H1 (cell line): Measurements from ENCODE around the gene SPATS1. TPM values are rescaled to one million over a fixed set of nuclear protein-coding genes. Genes with fewer than 3 reads are reported as not detected.

Experiments used
- CTCF ChIA-PET: fragments of 300-600 bp; sonication (Branson Sonifier 250); formaldehyde crosslinking; loops from one replicate; lab custom pipeline; 2021; ENCODE audit not compliant: partially characterized antibody; lab: Charles Lee
- POLR2A ChIA-PET: fragments of 300-600 bp; sonication (Branson Sonifier 250); formaldehyde crosslinking; loops from one replicate; lab custom pipeline; 2021; ENCODE audit warnings: inconsistent platforms; ENCODE audit not compliant: partially characterized antibody; lab: Charles Lee
- DNase-seq, 2 experiments: peaks; one replicate each; pipeline versions ENCODE4 v3.0.0 to v3.0.0-alpha.2; 2010 to 2022; ENCODE audit warnings: low spot score in 2 of 2, low read depth in 1 of 2, mixed read lengths in 1 of 2
- FAIRE-seq: peaks from 2 replicates; lab custom pipeline; 2011; peaks lifted over from hg19 to GRCh38; lab: Jason Lieb, UNC
- H2AFZ ChIP-seq: 2 replicates; pipeline ENCODE4 v1.8.1; 2012; ENCODE audit warnings: low read length, inconsistent platforms
- H2AK5ac ChIP-seq: 2 replicates; pipeline ENCODE4 v1.6.1; 2013; ENCODE audit warnings: low read depth, low read length
- H2BK120ac ChIP-seq: replicated peaks from 2 replicates; pipeline ENCODE3; 2013; ENCODE audit warnings: low read depth, low read length, inconsistent platforms
- H2BK12ac ChIP-seq: 2 replicates; pipeline ENCODE4 v1.6.1; 2013; ENCODE audit warnings: low read depth, low read length
- H2BK15ac ChIP-seq: 2 replicates; pipeline ENCODE4 v1.6.1; 2013; ENCODE audit warnings: low read length
- H2BK20ac ChIP-seq: 2 replicates; pipeline ENCODE4 v1.6.1; 2013; ENCODE audit warnings: low read length
- H2BK5ac ChIP-seq: 2 replicates; pipeline ENCODE4 v1.6.1; 2013; ENCODE audit warnings: low read depth, low read length
- H3K14ac ChIP-seq: 2 replicates; pipeline ENCODE4 v1.6.1; 2013; ENCODE audit warnings: inconsistent platforms; ENCODE audit not compliant: insufficient read length
- H3K18ac ChIP-seq: 2 replicates; pipeline ENCODE4 v1.6.1; 2013; ENCODE audit warnings: low read length; ENCODE audit errors: extremely low read depth
- H3K23ac ChIP-seq: 2 replicates; pipeline ENCODE4 v1.6.1; 2013; ENCODE audit warnings: inconsistent platforms; ENCODE audit not compliant: insufficient read length
- H3K23me2 ChIP-seq: 2 replicates; pipeline ENCODE4 v1.6.1; 2013; ENCODE audit warnings: low read depth, low read length
- H3K27ac ChIP-seq: 2 replicates; pipeline ENCODE4 v1.6.1; 2011; ENCODE audit warnings: low read depth, low read length, inconsistent platforms
- H3K27me3 ChIP-seq, 4 experiments: replicated peaks in 1 of 4; 1 replicate in 1 of 4; 2 replicates in 3 of 4; pipeline versions ENCODE4 v1.6.1 to v1.8.1; 2011 to 2013; ENCODE audit warnings: low read length in 3 of 4, mild to moderate bottlenecking in 3 of 4, inconsistent platforms in 2 of 4, mixed read lengths in 2 of 4, moderate library complexity in 1 of 4; ENCODE audit not compliant: control insufficient read depth in 3 of 4, insufficient read depth in 3 of 4; ENCODE audit errors: extremely low read depth in 1 of 4
- H3K36me3 ChIP-seq, 4 experiments: 2 replicates each; pipeline versions ENCODE4 v1.6.1 to v1.8.1; 2011 to 2013; ENCODE audit warnings: mild to moderate bottlenecking in 4 of 4, low read length in 3 of 4, moderate library complexity in 2 of 4, control low read depth in 1 of 4, inconsistent platforms in 1 of 4; ENCODE audit not compliant: insufficient read depth in 4 of 4, control insufficient read depth in 2 of 4
- H3K4ac ChIP-seq: replicated peaks from 2 replicates; pipeline ENCODE3; 2013; ENCODE audit warnings: low read length, low read depth, mixed read lengths, inconsistent platforms; ENCODE audit not compliant: insufficient read length
- H3K4me1 ChIP-seq, 4 experiments: replicated peaks in 1 of 4; 1 replicate in 1 of 4; 2 replicates in 3 of 4; pipeline versions ENCODE4 v1.6.1 to v1.8.1; 2011 to 2013; ENCODE audit warnings: low read length in 3 of 4, inconsistent platforms in 2 of 4, mixed read lengths in 1 of 4; ENCODE audit not compliant: insufficient read depth in 4 of 4, control insufficient read depth in 3 of 4
- H3K4me2 ChIP-seq, 2 experiments: 2 replicates each; pipeline versions ENCODE4 v1.6.1 to v1.8.1; 2011 to 2013; ENCODE audit warnings: low read depth in 2 of 2, low read length in 2 of 2, control low read depth in 1 of 2, inconsistent platforms in 1 of 2, mild to moderate bottlenecking in 1 of 2; ENCODE audit not compliant: insufficient read depth in 1 of 2
- H3K4me3 ChIP-seq, 4 experiments: fragments of 200-600, 300-600 bp in 1 of 4; sonication (generic), shearing (Covaris generic), sonication (Bioruptor Twin) in 1 of 4; 2 replicates each; pipeline versions ENCODE4 v1.5.1 to v1.8.1; 2011 to 2016; ENCODE audit warnings: low read length in 4 of 4, low read depth in 3 of 4, control low read depth in 2 of 4, inconsistent platforms in 2 of 4, mild to moderate bottlenecking in 2 of 4, mixed read lengths in 1 of 4, moderate library complexity in 1 of 4; ENCODE audit not compliant: insufficient read depth in 2 of 4; ENCODE audit errors: extremely low read depth in 1 of 4
- H3K56ac ChIP-seq: replicated peaks from 2 replicates; pipeline ENCODE3; 2013; ENCODE audit warnings: low read depth, mild to moderate bottlenecking, mixed read lengths, low read length, inconsistent platforms; ENCODE audit not compliant: insufficient read length
- H3K79me1 ChIP-seq: 2 replicates; pipeline ENCODE4 v1.6.1; 2013; ENCODE audit warnings: low read depth, low read length, control low read depth
- H3K79me2 ChIP-seq, 2 experiments: 2 replicates each; pipeline versions ENCODE4 v1.6.1 to v1.8.1; 2012 to 2013; ENCODE audit warnings: low read length in 2 of 2, mild to moderate bottlenecking in 2 of 2, inconsistent platforms in 1 of 2; ENCODE audit not compliant: insufficient read depth in 2 of 2, control insufficient read depth in 1 of 2
- H3K9ac ChIP-seq, 4 experiments: replicated peaks in 1 of 4; 1 replicate in 1 of 4; 2 replicates in 3 of 4; pipeline versions ENCODE4 v1.6.1 to v1.8.1; 2011 to 2013; ENCODE audit warnings: low read depth in 3 of 4, low read length in 3 of 4, control low read depth in 2 of 4, mild to moderate bottlenecking in 2 of 4, moderate library complexity in 2 of 4, inconsistent platforms in 1 of 4; ENCODE audit errors: extremely low read depth in 1 of 4
- H3K9me3 ChIP-seq, 2 experiments: 2 replicates each; pipeline versions ENCODE4 v1.6.1 to v1.8.1; 2012 to 2013; ENCODE audit warnings: mild to moderate bottlenecking in 2 of 2, moderate library complexity in 2 of 2, control low read depth in 1 of 2, inconsistent platforms in 1 of 2, low read depth in 1 of 2, low read length in 1 of 2, mixed read lengths in 1 of 2; ENCODE audit not compliant: insufficient read depth in 2 of 2
- H4K20me1 ChIP-seq, 2 experiments: replicated peaks in 1 of 2; 2 replicates each; pipeline versions ENCODE3 to v1.8.1; 2011 to 2013; ENCODE audit warnings: inconsistent platforms in 2 of 2, low read length in 2 of 2, mild to moderate bottlenecking in 1 of 2; ENCODE audit not compliant: insufficient read depth in 2 of 2, control insufficient read depth in 1 of 2
- H4K5ac ChIP-seq: 2 replicates; pipeline ENCODE4 v1.6.1; 2013; ENCODE audit warnings: low read length, low read depth, mixed read lengths, inconsistent platforms; ENCODE audit not compliant: insufficient read length
- H4K8ac ChIP-seq: 2 replicates; pipeline ENCODE4 v1.8.0; 2013; ENCODE audit warnings: mild to moderate bottlenecking, moderate library complexity, low read length, inconsistent platforms; ENCODE audit not compliant: insufficient read depth; ENCODE audit errors: extremely low read depth
- H4K91ac ChIP-seq: replicated peaks from 2 replicates; pipeline ENCODE3; 2013; ENCODE audit warnings: low read length, mixed read lengths, inconsistent platforms; ENCODE audit not compliant: insufficient read length
- ATF3 ChIP-seq: IDR thresholded peaks from 2 replicates; pipeline ENCODE4 v1.6.1; 2011; ENCODE audit warnings: low read depth, mild to moderate bottlenecking, low read length; ENCODE audit not compliant: insufficient read depth
- BRCA1 ChIP-seq: IDR thresholded peaks from 2 replicates; pipeline ENCODE4 v1.6.1; 2012; ENCODE audit warnings: low read depth, low read length, improper control_type of control experiment
- CHD1 ChIP-seq: IDR thresholded peaks from 2 replicates; pipeline ENCODE4 v1.6.1; 2012; ENCODE audit warnings: low read depth, low read length, improper control_type of control experiment
- CTBP2 ChIP-seq: IDR thresholded peaks from 2 replicates; pipeline ENCODE4 v1.7.0; 2011; ENCODE audit warnings: borderline replicate concordance, mild to moderate bottlenecking, moderate library complexity, mixed read lengths, low read length; ENCODE audit not compliant: insufficient read depth, insufficient read length
- EZH2 ChIP-seq: fragments of 200-600 bp; sonication (generic); IDR thresholded peaks from 2 replicates; pipeline ENCODE4 v1.7.1; 2012; ENCODE audit warnings: low read depth, mild to moderate bottlenecking, moderate library complexity, low read length, inconsistent platforms; ENCODE audit not compliant: severe bottlenecking
- GTF2F1 ChIP-seq: IDR thresholded peaks from 2 replicates; pipeline ENCODE4 v1.6.1; 2012; ENCODE audit warnings: low read depth, low read length, improper control_type of control experiment, borderline replicate concordance
- HDAC6 ChIP-seq: IDR thresholded peaks from one replicate; pipeline ENCODE4 v1.7.1; 2012; ENCODE audit warnings: low read depth, mild to moderate bottlenecking, inconsistent platforms, low read length, moderate library complexity
- KDM5A ChIP-seq: fragments of 200-600 bp; IDR thresholded peaks from 2 replicates; pipeline ENCODE4 v1.7.1; 2012; ENCODE audit warnings: mild to moderate bottlenecking, low read length, inconsistent platforms, mixed read lengths
- NANOG ChIP-seq: IDR thresholded peaks from 2 replicates; pipeline ENCODE4 v1.6.1; 2011; ENCODE audit warnings: low read length, low read depth, mild to moderate bottlenecking, inconsistent platforms; ENCODE audit not compliant: insufficient read depth, poor library complexity, severe bottlenecking
- PHF8 ChIP-seq: fragments of 200-600 bp; sonication (generic); conservative IDR thresholded peaks from 2 replicates; pipeline ENCODE4 v1.7.1; 2012; ENCODE audit warnings: low read depth, mild to moderate bottlenecking, inconsistent platforms, low read length, moderate library complexity
- SP4 ChIP-seq: IDR thresholded peaks from 2 replicates; pipeline ENCODE4 v1.6.1; 2012; ENCODE audit warnings: low read length, inconsistent platforms
- TEAD4 ChIP-seq: IDR thresholded peaks from 2 replicates; pipeline ENCODE4 v1.6.1; 2012; ENCODE audit warnings: low read depth, low read length, inconsistent platforms, mixed read lengths
- YY1 ChIP-seq: IDR thresholded peaks from 2 replicates; pipeline ENCODE4 v1.6.1; 2011; ENCODE audit warnings: low read depth, mild to moderate bottlenecking, low read length
- WGBS, 2 experiments: shearing (Covaris generic) in 1 of 2; methylation state at CpG; one replicate each; pipeline versions ENCODE4 v1.1.6 to v1.1.7; 2013 to 2015; ENCODE audit warnings: low lambda C conversion rate in 2 of 2, mixed read lengths in 2 of 2, inconsistent platforms in 1 of 2, low coverage in 1 of 2, missing lambda C conversion rate in 1 of 2; ENCODE audit not compliant: insufficient replicate concordance in 2 of 2, insufficient coverage in 1 of 2, insufficient read length in 1 of 2; ENCODE audit errors: extremely low coverage in 1 of 2, missing lambda C conversion rate in 1 of 2; 5-methylcytosine and 5-hydroxymethylcytosine counted together
- polyA plus RNA-seq, 7 experiments: library from polyadenylated mRNA; depleted of rRNA in 3 of 7; stranded (reverse) in 5 of 7; unstranded in 2 of 7; fragments of >200 nt in 5 of 7; fragments of 200-250 nt in 2 of 7; gene quantifications; 1 replicate in 5 of 7; 2 replicates in 1 of 7; 4 replicates in 1 of 7; pipeline versions ENCODE4 v1.2.1 to v1.2.3, GENCODE V29; 2011 to 2013; ENCODE audit warnings: missing spikeins in 2 of 7, mixed read lengths in 2 of 7
- total RNA-seq: library from RNA; stranded (reverse); fragmentation: NEBNext Ultra II Directional; extraction: Animal tissue kit (Norgen Biotek cat#: 25700); gene quantifications from 2 replicates; pipeline ENCODE4 v1.2.1, GENCODE V29; 2021

The SPATS1 gene
- total and polyA plus RNA-seq, 2 of the 8 experiments (the other 6 are each of a cell fraction or from before 2014, with no cell fraction given) = not detected

GRCh38 chr6:44301106-44301505 is 41.3 kb upstream of the SPATS1 start:
- POLR2A ChIA-PET = interaction anchor here (1.0 to 10.4 kb wide), 11 partner anchors 6 to 53 kb away, joined by 3 to 102 read pairs (median 5); partner anchors contain the start of genes AARS2, SLC35B2 and TMEM151B
- Histone ChIP-seq H3K79me2 (no peaks in the 10 kb centered on the region), H4K20me1 (peaks cover 2 to 3% of the 10 kb centered on the region in 2 experiments), H2BK5ac (no peak overlapping the region), H4K8ac (no peak overlapping the region), H2BK120ac (no peak overlapping the region), H2AK5ac (no peak overlapping the region), H4K5ac (no peak overlapping the region), H2BK12ac (no peak overlapping the region), H3K4ac (no peak overlapping the region), H3K56ac (no peak overlapping the region), H3K27ac (no peak overlapping the region), H3K4me3 (no peak overlapping the region), H3K23me2 (peaks cover 14% of the 10 kb centered on the region), H3K36me3 (peaks cover 19 to 52% (median 37%) of the 10 kb centered on the region in 4 experiments), H2BK15ac (no peak overlapping the region), H3K14ac (no peak overlapping the region), H3K23ac (no peak overlapping the region), H3K9me3 (no peaks in the 10 kb centered on the region), H2AFZ (no peak overlapping the region), H3K4me1 (peaks cover 0 to 9% (median 4%) of the 10 kb centered on the region in 4 experiments; a peak in 4 of 7 replicates), H2BK20ac (no peak overlapping the region), H4K91ac (no peak overlapping the region), H3K9ac (no peak overlapping the region), H3K79me1 (no peaks in the 10 kb centered on the region), H3K4me2 (no peak overlapping the region), H3K18ac (no peak overlapping the region), H3K27me3 (peaks cover 0 to 12% (median 6%) of the 10 kb centered on the region in 4 experiments; a peak in 6 of 7 replicates)
- no peak for DNase-seq
- CTCF ChIA-PET = interaction anchor here (0.7 to 13.9 kb wide), 8 partner anchors 9 to 59 kb away, joined by 4 to 330 read pairs (median 8); partner anchors contain the start of genes AARS2, NFKBIE and TMEM151B
- 89% methylated on average over 7 of the region's 8 CpGs; no CpG with 5 or more reads in 1 of the 2 experiments for WGBS, 2 experiments
- FAIRE-seq = no peak
- no peak for TF ChIP-seq YY1
- TF ChIP-seq CHD1 = no peak
- no peak for TF ChIP-seq ATF3
- TF ChIP-seq GTF2F1 = no peak
- TF ChIP-seq CTBP2 = no peak
- no peak for TF ChIP-seq PHF8
- no peak for TF ChIP-seq EZH2
- TF ChIP-seq SP4 = no peak
- TF ChIP-seq KDM5A = no peak
- no peak for TF ChIP-seq NANOG
- no peak for TF ChIP-seq HDAC6
- TF ChIP-seq TEAD4 = no peak
- no peak for TF ChIP-seq BRCA1
